C4-2B (cell line): ENCODE data around the gene PALLD.

ENCODE experiments used
- H3K27ac ChIP-seq: fragments of 450-650 bp; 2 replicates; pipeline ENCODE4 v1.5.1; 2017
- CTCF ChIP-seq: fragments of 450-650 bp; conservative IDR thresholded peaks from 2 replicates; pipeline ENCODE4 v1.5.1; 2017; ENCODE audit warnings: mild to moderate bottlenecking
- ZFX ChIP-seq: fragments of 450-650 bp; IDR thresholded peaks from 2 replicates; pipeline ENCODE4 v1.6.1; 2017

The PALLD gene

DNA sequence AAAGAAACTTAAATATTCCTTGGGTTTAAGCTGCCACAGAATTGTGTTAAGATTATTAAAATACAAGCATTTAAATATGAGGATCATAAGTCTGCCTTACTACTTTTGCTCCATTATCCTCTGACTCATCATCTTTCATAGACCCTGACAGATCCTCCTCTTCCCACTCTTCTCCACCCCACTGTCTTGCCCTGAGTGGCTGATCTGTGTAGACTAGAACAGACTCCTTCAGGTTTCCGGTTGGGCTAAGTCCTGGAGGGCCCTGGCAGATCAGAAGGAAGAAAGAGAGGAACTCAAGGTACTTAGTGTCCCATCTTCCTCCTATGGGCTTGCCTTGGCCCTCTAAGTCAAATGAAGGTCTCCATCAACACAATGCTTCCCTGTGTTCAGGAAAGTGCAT lies 30.7 kb downstream of the PALLD start:
- no peak overlapping the region for H3K27ac ChIP-seq
- TF ChIP-seq CTCF: no peak
- TF ChIP-seq ZFX: no peak

- no peak overlapping the region for H3K27ac ChIP-seq
These were observed 31.5 kb downstream of the PALLD start for GRCh38 chr4:168528131-168528949.

GRCh38 chr4:168529257-168529656 lies 32.4 kb downstream of the PALLD start:
- TF ChIP-seq CTCF (no peak), ZFX (no peak)
- H3K27ac ChIP-seq: no peak overlapping the region

More at GRCh38 chr4:168528131-168528949, 31.5 kb downstream of the PALLD start:
- TF ChIP-seq ZFX (no peak), CTCF (no peak)

- no peak overlapping the region for H3K27ac ChIP-seq
- TF ChIP-seq CTCF (no peak), ZFX (no peak)
These were observed 34.5 kb downstream of the PALLD start for GRCh38 chr4:168531305-168531704.

GRCh38 chr4:168534535-168534934 lies 37.7 kb downstream of the PALLD start:
- TF ChIP-seq CTCF (no peak), ZFX (no peak)
- H3K27ac ChIP-seq: no peak overlapping the region

DNA sequence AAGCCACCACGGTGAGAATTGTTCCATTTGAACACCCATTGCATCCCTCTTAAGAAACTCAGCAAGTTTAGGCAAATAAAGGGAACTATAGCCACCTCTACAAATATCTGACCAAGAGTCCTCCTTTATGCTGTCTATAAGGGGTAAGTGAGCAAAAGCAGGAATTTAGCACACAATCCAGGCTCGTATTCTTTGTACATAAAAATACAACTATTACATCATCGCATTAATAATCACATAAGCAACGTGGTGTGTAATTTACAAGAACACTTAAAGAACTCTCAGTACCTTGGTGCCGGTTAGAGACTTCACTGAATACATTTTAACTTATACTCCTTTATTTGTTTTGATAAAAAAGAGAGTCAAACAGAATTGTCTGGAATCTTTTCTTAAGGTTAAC lies 38.8 kb downstream of the PALLD start:
- TF ChIP-seq ZFX: no peak
- TF ChIP-seq CTCF: no peak
- no peak overlapping the region for H3K27ac ChIP-seq

- no peak overlapping the region for H3K27ac ChIP-seq
- TF ChIP-seq ZFX: no peak
- no peak for TF ChIP-seq CTCF
These were observed 39.6 kb downstream of the PALLD start for GRCh38 chr4:168536448-168536847.
